Measurements from ENCODE around the gene TPP2.

The TPP2 gene

DNA sequence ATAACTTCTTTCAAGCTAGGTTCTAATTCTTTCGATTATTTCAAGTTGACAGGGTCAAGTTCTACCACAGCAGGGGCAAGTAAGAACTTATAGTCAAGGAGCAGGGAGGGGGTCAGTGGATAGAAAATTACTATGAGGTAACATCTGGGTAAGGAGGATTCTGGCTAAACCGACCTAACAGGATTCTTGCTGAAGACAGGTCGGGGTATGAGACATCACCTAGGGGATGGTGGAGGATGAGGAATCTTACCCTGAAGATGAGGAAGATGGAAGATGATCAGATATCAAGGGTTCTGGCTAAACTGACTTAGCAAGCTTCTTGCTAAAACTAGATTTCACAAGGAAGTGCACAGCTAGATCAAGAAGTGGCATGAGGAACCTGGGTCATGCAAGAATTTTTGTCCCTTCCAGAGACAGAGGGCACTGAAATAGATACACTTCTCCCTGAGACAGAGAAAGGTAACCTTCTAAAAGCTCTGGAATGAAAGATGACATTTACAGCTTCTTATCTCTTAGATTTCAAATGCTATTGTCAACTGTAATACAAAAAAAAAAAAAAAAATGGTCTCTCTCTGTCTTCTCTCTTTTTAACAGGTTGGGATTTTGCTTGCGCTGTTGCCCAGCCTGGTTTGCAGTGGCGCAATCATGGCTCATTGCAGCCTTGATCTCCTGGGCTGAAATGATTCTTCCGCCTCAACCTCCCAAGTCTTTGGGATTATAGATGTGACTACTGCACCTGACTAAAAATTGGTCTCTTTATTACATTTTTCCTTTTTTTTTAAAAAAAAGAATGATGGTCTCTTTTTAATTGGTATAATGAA is 107.7 kb downstream of the TPP2 start:
- no peak overlapping the region for H3K27ac ChIP-seq
- TF ChIP-seq, protein P1, sequence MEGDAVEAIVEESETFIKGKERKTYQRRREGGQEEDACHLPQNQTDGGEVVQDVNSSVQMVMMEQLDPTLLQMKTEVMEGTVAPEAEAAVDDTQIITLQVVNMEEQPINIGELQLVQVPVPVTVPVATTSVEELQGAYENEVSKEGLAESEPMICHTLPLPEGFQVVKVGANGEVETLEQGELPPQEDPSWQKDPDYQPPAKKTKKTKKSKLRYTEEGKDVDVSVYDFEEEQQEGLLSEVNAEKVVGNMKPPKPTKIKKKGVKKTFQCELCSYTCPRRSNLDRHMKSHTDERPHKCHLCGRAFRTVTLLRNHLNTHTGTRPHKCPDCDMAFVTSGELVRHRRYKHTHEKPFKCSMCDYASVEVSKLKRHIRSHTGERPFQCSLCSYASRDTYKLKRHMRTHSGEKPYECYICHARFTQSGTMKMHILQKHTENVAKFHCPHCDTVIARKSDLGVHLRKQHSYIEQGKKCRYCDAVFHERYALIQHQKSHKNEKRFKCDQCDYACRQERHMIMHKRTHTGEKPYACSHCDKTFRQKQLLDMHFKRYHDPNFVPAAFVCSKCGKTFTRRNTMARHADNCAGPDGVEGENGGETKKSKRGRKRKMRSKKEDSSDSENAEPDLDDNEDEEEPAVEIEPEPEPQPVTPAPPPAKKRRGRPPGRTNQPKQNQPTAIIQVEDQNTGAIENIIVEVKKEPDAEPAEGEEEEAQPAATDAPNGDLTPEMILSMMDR (conservative IDR thresholded peaks at IDR 0.05): no peak

DNA sequence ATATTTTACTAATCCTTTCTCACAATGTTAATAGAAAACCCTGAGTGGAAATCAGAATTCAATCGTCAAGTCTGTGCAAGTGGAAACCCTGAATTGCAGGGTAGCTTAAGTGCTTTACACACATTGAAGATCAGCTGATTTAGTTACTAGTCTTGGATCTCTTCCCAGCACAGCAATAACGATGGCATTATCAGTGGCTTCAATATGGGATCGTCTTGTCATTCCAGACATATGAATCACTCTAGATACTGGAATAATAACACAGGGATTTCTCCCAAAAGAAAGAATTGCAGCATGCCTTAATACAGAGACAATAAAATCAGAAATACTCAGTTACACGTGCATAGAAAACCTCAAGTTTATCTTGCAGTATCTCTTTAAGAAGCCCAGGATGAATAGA is 110.7 kb downstream of the TPP2 start:
- TF ChIP-seq, protein P1 (conservative IDR thresholded peaks at IDR 0.05): no peak
- TF ChIP-seq ZFX (IDR thresholded peaks at IDR 0.05): no peak
- no peak overlapping the region for H3K27ac ChIP-seq

DNA sequence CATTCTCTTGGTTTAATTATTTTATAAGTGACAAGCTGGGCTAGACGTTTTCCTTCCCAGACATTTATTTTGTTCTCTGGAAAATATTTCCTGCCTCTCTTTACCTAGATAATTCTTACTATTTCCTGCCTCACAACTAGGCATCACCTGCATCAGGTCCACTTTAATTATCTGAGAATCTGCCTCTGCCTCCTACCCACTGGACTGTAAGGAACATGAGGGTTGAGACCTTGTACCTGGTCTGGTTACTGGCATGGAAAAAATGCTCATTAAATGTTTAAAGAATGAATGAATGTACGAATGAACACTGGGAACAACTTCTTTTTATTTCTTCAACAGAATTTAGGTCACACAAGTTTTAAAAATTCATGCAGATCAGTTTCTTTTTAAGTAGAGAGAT is 111.4 kb downstream of the TPP2 start:
- TF ChIP-seq, protein P1 (conservative IDR thresholded peaks at IDR 0.05): no peak
- no peak for TF ChIP-seq ZFX (IDR thresholded peaks at IDR 0.05)
- no peak overlapping the region for H3K27ac ChIP-seq

DNA sequence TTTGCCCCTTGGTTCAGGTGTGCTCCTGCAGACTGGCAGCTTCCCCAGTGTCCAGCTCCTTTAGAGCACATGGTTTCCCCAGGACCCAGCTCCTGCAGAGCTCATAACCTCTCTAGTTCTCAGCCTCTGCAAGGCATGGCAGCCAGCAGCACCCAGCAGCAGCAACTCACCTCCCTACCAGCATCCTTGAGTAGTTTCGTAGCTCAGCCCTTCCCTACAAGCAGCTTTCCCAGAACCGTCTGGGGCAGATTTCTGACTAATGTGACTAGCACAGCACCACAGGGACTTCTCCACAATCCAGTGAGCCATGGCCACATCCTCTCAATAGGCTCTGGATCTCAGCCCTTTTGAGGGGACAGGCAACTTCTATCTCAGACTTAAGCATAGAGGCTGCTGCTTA is 112.2 kb downstream of the TPP2 start:
- H3K27ac ChIP-seq: no peak overlapping the region
- no peak for TF ChIP-seq ZFX (IDR thresholded peaks at IDR 0.05)
- TF ChIP-seq, protein P1 (conservative IDR thresholded peaks at IDR 0.05): no peak

DNA sequence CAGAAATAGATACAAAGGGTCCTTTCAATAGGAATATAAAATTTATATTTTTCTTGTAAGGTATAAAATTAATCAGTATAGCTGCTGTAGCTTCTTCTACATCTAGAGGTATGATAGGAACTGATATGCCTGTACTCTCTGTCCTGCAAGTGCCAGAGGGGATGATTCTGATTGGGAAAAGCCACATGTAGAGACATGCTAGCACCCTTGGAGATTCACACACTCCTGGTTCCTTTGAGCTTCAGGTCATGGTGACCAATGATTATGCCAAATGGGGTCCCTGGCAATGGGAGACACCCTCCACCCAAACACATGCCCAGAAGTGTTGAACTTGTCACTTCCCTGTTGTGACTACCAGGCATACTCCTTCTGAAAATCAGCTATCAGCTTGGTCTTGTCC is 112.8 kb downstream of the TPP2 start:
- H3K27ac ChIP-seq: no peak overlapping the region
- TF ChIP-seq, protein P1 (conservative IDR thresholded peaks at IDR 0.05): no peak
- TF ChIP-seq ZFX (IDR thresholded peaks at IDR 0.05): no peak

DNA sequence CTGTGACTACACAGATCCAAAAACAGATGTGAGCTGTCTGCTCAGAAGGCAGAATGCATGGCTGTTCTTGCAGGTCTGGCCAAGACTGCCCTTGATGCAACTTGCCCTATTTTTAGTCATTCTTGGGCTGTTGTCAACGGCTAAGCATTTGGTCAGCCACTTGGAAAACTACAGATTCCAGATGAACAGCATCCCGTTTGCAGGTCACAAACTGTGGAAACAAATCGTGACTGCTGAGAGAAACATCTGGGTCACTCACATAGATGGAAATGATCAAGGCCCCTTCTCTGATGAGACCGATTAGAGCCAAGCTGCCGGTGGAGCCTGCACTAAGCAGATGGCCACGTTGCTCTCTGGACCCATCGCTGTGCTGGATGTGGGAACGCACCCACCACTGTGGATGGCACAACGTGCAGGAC is 113.5 kb downstream of the TPP2 start:
- TF ChIP-seq, protein P1 (conservative IDR thresholded peaks at IDR 0.05): no peak
- no peak for TF ChIP-seq ZFX (IDR thresholded peaks at IDR 0.05)
- H3K27ac ChIP-seq: no peak overlapping the region

DNA sequence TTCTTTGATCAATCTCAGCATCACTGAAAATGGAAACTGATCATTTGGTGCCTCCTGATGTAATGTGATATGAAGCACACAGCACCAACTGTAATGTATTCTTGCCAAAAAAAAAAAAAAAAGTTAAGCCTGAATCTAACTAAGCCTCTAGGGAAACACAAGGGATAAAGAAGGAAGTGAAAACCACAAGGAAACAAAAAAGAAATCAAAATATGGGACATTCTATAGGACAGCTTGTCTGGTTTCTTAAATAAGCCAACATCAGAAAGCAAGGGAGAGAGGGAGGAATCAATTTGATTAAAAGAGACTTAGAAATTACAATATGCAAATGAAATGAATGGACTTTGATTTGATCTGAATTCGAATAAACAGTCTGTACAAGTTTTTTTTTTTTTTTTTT is 118.7 kb downstream of the TPP2 start:
- no peak overlapping the region for H3K27ac ChIP-seq
- TF ChIP-seq, protein P1 (conservative IDR thresholded peaks at IDR 0.05): no peak
- TF ChIP-seq ZFX (IDR thresholded peaks at IDR 0.05): no peak
